NB4 (cell line): ENCODE results near the gene CDH26.

Source experiments
- DNase-seq: peaks from one replicate; pipeline ENCODE4 v3.0.0; 2010; ENCODE audit warnings: low read depth
- H3K4me3 ChIP-seq: one replicate; pipeline ENCODE4 v1.5.1; 2011; ENCODE audit warnings: mild to moderate bottlenecking, low read depth, low read length, moderate library complexity
- MYC ChIP-seq: IDR thresholded peaks from 2 replicates; pipeline ENCODE4 v1.6.1; 2011; ENCODE audit warnings: low read depth, low read length
- POLR2A ChIP-seq: IDR thresholded peaks from 2 replicates; pipeline ENCODE4 v1.6.1; 2011; ENCODE audit warnings: mild to moderate bottlenecking; ENCODE audit not compliant: insufficient read length; ENCODE audit errors: extremely low read depth
- TF ChIP-seq, protein P1 (sequence below): IDR thresholded peaks from one replicate; pipeline ENCODE4 v1.5.1; 2012; ENCODE audit warnings: low read depth, low read length
- TF ChIP-seq, protein P2 (sequence below): IDR thresholded peaks from 2 replicates; pipeline ENCODE4 v1.6.1; 2011; ENCODE audit warnings: low read depth, low read length

The CDH26 gene

DNA sequence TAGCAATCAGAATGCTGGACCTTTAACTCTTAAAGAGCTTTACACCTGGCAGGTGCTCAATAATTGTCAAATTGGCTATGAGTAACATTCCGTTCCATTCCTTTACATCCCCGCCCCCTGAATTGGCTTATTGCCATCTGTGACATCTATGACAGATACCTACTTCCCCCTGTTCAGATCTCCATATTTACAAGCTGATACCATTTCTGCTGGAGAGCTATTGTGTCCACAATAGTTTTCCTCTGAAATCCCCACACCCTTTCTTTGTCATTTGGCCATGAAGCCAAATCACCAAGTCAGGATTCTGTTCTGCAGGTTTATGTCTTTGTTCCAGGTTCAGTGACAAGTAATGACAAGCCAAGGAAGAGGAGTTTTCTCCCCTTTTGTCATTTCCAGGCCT, 3.2 kb downstream of the CDH26 start:
- DNase-seq: no peak
- TF ChIP-seq, protein P1, sequence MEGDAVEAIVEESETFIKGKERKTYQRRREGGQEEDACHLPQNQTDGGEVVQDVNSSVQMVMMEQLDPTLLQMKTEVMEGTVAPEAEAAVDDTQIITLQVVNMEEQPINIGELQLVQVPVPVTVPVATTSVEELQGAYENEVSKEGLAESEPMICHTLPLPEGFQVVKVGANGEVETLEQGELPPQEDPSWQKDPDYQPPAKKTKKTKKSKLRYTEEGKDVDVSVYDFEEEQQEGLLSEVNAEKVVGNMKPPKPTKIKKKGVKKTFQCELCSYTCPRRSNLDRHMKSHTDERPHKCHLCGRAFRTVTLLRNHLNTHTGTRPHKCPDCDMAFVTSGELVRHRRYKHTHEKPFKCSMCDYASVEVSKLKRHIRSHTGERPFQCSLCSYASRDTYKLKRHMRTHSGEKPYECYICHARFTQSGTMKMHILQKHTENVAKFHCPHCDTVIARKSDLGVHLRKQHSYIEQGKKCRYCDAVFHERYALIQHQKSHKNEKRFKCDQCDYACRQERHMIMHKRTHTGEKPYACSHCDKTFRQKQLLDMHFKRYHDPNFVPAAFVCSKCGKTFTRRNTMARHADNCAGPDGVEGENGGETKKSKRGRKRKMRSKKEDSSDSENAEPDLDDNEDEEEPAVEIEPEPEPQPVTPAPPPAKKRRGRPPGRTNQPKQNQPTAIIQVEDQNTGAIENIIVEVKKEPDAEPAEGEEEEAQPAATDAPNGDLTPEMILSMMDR: no peak
- TF ChIP-seq, protein P2, sequence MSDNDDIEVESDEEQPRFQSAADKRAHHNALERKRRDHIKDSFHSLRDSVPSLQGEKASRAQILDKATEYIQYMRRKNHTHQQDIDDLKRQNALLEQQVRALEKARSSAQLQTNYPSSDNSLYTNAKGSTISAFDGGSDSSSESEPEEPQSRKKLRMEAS: no peak
- TF ChIP-seq MYC: no peak
- TF ChIP-seq POLR2A: no peak
- no peak overlapping the region for H3K4me3 ChIP-seq

DNA sequence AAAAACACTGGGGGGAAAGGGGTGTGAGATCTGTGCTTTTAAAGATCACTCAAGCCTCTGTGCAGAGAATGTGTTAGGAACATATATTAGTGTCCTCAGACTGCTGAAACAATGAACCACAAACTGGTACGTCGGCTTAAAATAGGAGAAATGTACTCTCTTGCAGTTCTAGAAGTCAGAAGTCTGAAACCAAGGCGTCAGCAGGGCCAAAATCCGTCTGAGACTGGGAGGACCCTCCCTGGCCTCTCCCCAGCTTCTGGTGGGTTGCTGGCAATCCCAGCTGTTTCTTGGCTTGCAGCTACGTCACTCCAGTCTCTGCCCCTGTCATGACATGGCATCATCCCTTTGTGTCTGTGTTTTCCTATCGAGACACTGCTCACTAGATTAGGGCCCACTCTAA, 3.9 kb downstream of the CDH26 start:
- DNase-seq: no peak
- no peak overlapping the region for H3K4me3 ChIP-seq
- TF ChIP-seq POLR2A: no peak
- TF ChIP-seq, protein P1: no peak
- TF ChIP-seq MYC: no peak
- TF ChIP-seq, protein P2: no peak

DNA sequence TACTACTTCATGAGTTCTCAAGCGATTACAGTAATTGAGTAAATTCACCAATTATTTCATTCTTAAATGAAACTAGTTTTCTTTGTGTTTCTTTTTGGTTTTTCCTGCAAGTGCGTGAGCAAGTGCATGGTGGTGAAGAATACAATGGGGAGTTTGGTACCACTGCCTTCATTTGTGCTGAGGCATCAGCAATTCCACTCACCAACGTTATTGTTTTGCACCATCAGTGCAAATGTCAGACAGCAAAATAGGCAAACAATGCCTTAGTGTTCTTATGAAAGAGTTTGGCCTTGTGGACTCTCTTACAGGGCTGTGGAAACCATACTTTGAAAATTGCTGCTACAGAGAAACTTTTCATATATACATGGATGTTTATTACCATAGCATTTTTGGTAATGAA, 8.2 kb downstream of the CDH26 start:
- DNase-seq: no peak
- no peak for TF ChIP-seq MYC
- TF ChIP-seq POLR2A: no peak
- TF ChIP-seq, protein P1: no peak
- TF ChIP-seq, protein P2: no peak

DNA sequence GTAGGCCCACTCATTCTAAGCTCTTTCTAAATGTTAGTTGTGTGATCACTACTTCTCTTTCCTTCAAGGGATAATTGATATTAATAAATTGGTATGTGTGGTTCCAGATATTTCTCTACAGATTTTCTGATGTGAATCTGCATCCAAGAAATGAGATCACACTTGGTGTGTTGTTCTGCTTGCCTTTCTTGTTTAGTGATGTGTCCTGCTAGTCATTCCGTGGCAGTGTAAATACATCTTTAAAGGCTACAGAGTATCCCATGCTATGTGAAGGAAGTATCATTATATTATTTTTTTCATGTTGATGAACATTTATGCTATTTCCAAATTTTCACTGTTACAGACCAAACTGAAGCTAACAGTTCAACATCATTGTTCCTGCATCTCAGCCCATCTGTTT, 13.2 kb downstream of the CDH26 start:
- H3K4me3 ChIP-seq: no peak overlapping the region
- TF ChIP-seq MYC (no peak), POLR2A (no peak)
- TF ChIP-seq, protein P2: no peak
- TF ChIP-seq, protein P1: no peak
- DNase-seq: no peak

More for the DNA sequence above, 8.2 kb downstream of the CDH26 start:
- no peak overlapping the region for H3K4me3 ChIP-seq

DNA sequence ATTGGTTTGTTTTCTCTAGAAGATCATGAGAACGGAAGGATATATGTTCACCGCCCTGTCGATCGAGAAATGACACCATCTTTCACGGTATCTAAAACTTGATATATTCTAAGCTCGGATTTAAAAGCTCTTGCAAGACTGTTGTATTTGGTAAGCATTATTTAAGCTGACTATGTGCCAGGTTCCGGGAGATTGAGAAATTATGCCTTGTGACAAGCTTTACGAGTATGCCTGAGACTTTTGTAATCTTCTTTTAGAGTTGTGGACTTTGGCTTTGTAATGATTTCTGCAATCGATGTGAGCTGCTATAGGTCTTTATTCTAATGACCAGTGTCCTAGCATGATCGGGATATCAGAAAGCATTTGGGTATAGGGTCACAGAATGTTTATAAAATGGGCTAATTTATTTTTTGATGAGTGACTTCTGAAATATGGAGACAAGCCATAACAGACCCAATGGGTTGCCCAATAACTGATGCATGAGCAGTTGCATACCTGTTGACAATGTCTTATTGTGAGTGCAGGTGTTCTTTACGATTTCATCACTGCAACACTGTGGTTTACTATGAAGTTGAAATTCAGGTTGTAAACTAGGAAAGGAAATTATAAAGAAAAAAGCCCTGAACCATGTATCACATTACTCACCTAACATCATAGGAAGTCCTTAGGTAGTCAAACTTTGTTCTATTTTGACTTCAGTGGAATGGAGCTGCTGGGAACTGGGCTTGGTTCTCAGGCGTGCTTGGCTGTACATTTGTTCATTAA, 14.0 kb downstream of the CDH26 start:
- peak; percentile 23 for DNase-seq
- no peak overlapping the region for H3K4me3 ChIP-seq
- TF ChIP-seq, protein P1: no peak
- no peak for TF ChIP-seq POLR2A
- TF ChIP-seq, protein P2: no peak
- TF ChIP-seq MYC: no peak
